ENCODE measurements around the gene ACP2. TPM values are rescaled to one million over a fixed set of nuclear protein-coding genes. Genes with fewer than 3 reads are reported as not detected.

ACP2 gene
- total RNA-seq, 1 donor from 2014 or later, result 40.8 TPM

DNA sequence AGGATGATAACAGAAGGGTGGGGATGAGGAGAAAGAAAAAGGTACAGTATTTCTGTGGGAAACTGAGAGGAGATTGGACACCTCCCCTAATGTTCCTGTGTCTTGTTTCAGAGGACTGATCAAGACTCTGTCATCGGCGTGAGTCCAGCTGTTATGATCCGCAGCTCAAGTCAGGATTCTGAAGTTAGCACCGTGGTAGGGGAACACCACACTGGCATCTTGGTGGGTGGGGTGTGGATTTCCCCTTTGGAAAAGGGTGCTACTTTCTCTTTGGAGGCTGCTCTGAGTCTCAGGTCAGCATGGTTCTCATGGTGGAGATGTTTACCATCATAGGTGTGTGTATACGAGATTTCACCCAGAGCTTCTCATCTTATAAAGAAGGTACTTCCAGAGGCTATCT lies 46.8 kb upstream of the ACP2 start:
- Histone ChIP-seq H3K9ac (ENCODE audit: low read length) (no peak overlapping the region), H4K20me1 (ENCODE audit: insufficient read depth, low read length) (no peaks in the 10 kb centered on the region), H3K9me3 (ENCODE audit: insufficient read depth, low read depth, low read length) (no peaks in the 10 kb centered on the region), H2AFZ (ENCODE audit: low read depth, low read length) (no peak overlapping the region), H3K36me3 (ENCODE audit: insufficient read depth, low read length) (peaks cover 30% of the 10 kb centered on the region), H3K27ac (ENCODE audit: low read depth, low read length) (no peak overlapping the region), H3K27me3 (ENCODE audit: insufficient read depth, low read length) (no peaks in the 10 kb centered on the region), H3K4me2 (ENCODE audit: low read length) (no peak overlapping the region), H3K4me1 (ENCODE audit: insufficient read depth, low read length) (peaks cover 3% of the 10 kb centered on the region), H3K79me2 (ENCODE audit: insufficient read depth, low read length) (no peaks in the 10 kb centered on the region), H3K4me3 (ENCODE audit: insufficient read depth, low read depth, low read length) (no peak overlapping the region)
- no peaks in the 10 kb centered on the region for H3K4me1 Mint-ChIP-seq (ENCODE audit: low read depth, unreplicated experiment)
- no peaks in the 10 kb centered on the region for H3K27me3 Mint-ChIP-seq (ENCODE audit: low read depth, unreplicated experiment)
- no peak overlapping the region for H3K27ac Mint-ChIP-seq (ENCODE audit: unreplicated experiment)
- H3K9me3 Mint-ChIP-seq (ENCODE audit: unreplicated experiment), result no peaks in the 10 kb centered on the region
- DNase-seq (ENCODE audit: low read depth), result no peak
- no peak for FAIRE-seq
- no peak overlapping the region for H3K4me3 Mint-ChIP-seq (ENCODE audit: unreplicated experiment)
- peaks cover 41% of the 10 kb centered on the region for H3K36me3 Mint-ChIP-seq (ENCODE audit: low read depth, unreplicated experiment)
- TF ChIP-seq, protein P1, sequence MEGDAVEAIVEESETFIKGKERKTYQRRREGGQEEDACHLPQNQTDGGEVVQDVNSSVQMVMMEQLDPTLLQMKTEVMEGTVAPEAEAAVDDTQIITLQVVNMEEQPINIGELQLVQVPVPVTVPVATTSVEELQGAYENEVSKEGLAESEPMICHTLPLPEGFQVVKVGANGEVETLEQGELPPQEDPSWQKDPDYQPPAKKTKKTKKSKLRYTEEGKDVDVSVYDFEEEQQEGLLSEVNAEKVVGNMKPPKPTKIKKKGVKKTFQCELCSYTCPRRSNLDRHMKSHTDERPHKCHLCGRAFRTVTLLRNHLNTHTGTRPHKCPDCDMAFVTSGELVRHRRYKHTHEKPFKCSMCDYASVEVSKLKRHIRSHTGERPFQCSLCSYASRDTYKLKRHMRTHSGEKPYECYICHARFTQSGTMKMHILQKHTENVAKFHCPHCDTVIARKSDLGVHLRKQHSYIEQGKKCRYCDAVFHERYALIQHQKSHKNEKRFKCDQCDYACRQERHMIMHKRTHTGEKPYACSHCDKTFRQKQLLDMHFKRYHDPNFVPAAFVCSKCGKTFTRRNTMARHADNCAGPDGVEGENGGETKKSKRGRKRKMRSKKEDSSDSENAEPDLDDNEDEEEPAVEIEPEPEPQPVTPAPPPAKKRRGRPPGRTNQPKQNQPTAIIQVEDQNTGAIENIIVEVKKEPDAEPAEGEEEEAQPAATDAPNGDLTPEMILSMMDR (IDR thresholded peaks at IDR 0.05; ENCODE audit: insufficient read depth, low read depth, low read length), result no peak
- TF ChIP-seq EZH2 (IDR thresholded peaks at IDR 0.05; ENCODE audit: insufficient read depth, low read length), result no peak

DNA sequence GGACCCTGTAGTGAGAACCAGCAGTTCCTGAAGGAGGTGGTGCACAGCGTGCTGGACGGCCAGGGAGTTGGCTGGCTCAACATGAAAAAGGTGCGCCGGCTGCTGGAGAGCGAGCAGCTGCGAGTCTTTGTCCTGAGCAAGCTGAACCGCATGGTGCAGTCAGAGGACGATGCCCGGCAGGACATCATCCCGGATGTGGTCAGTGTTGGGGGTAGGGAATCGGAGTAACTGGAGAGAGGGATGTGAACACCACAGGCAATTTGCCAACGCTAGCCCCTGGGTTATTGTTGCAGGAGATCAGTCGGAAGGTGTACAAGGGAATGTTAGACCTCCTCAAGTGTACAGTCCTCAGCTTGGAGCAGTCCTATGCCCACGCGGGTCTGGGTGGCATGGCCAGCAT lies 41.2 kb upstream of the ACP2 start:
- H3K4me2 ChIP-seq (ENCODE audit: low read length), result no peak overlapping the region
- TF ChIP-seq EZH2 (IDR thresholded peaks at IDR 0.05; ENCODE audit: insufficient read depth, low read length), result no peak
- TF ChIP-seq, protein P1 (IDR thresholded peaks at IDR 0.05; ENCODE audit: insufficient read depth, low read depth, low read length), result no peak
- no peak overlapping the region for H3K4me3 ChIP-seq (ENCODE audit: insufficient read depth, low read depth, low read length)
- no peaks in the 10 kb centered on the region for H3K79me2 ChIP-seq (ENCODE audit: insufficient read depth, low read length)
- no peak overlapping the region for H3K4me3 Mint-ChIP-seq (ENCODE audit: unreplicated experiment)
- H3K4me1 Mint-ChIP-seq (ENCODE audit: low read depth, unreplicated experiment), result no peaks in the 10 kb centered on the region
- H3K27me3 ChIP-seq (ENCODE audit: insufficient read depth, low read length), result no peaks in the 10 kb centered on the region
- peaks cover 6% of the 10 kb centered on the region for H3K4me1 ChIP-seq (ENCODE audit: insufficient read depth, low read length)
- H3K36me3 Mint-ChIP-seq (ENCODE audit: low read depth, unreplicated experiment), result peaks cover 50% of the 10 kb centered on the region
- H3K27me3 Mint-ChIP-seq (ENCODE audit: low read depth, unreplicated experiment), result no peaks in the 10 kb centered on the region
- DNase-seq (ENCODE audit: low read depth) (no peak), FAIRE-seq (no peak)
- H2AFZ ChIP-seq (ENCODE audit: low read depth, low read length), result no peak overlapping the region
- H3K27ac ChIP-seq (ENCODE audit: low read depth, low read length), result no peak overlapping the region
- H3K9me3 ChIP-seq (ENCODE audit: insufficient read depth, low read depth, low read length), result no peaks in the 10 kb centered on the region
- H3K36me3 ChIP-seq (ENCODE audit: insufficient read depth, low read length), result peaks cover 35% of the 10 kb centered on the region
- H4K20me1 ChIP-seq (ENCODE audit: insufficient read depth, low read length), result no peaks in the 10 kb centered on the region
- H3K27ac Mint-ChIP-seq (ENCODE audit: unreplicated experiment), result no peak overlapping the region
- H3K9ac ChIP-seq (ENCODE audit: low read length), result no peak overlapping the region
- no peaks in the 10 kb centered on the region for H3K9me3 Mint-ChIP-seq (ENCODE audit: unreplicated experiment)

DNA sequence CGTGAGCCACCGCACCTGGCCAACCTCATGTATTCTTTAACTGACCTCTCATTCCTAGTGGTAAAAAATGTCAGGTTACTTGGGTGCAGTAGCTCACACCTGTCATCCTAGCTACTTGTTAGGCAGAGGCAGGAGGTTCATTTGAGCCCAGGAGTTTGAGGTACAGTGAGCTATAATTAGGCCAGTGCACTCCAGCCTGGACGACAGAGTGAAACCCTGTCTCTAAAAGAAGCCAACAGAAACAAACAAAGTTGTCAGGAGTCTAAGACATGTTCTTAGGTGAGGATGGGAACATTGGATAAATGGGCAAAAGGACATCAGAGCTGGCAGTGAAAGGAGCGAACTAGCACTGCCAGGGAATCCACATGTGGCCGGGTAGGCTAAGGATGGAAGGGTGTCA lies 39.5 kb upstream of the ACP2 start:
- H2AFZ ChIP-seq (ENCODE audit: low read depth, low read length), result no peak overlapping the region
- Mint-ChIP-seq H3K9me3 (ENCODE audit: unreplicated experiment) (no peaks in the 10 kb centered on the region), H3K4me1 (ENCODE audit: low read depth, unreplicated experiment) (no peaks in the 10 kb centered on the region), H3K27ac (ENCODE audit: unreplicated experiment) (no peak overlapping the region), H3K36me3 (ENCODE audit: low read depth, unreplicated experiment) (peaks cover 51% of the 10 kb centered on the region), H3K27me3 (ENCODE audit: low read depth, unreplicated experiment) (no peaks in the 10 kb centered on the region), H3K4me3 (ENCODE audit: unreplicated experiment) (no peak overlapping the region)
- no peak for FAIRE-seq
- no peaks in the 10 kb centered on the region for H3K79me2 ChIP-seq (ENCODE audit: insufficient read depth, low read length)
- peaks cover 38% of the 10 kb centered on the region for H3K36me3 ChIP-seq (ENCODE audit: insufficient read depth, low read length)
- no peaks in the 10 kb centered on the region for H4K20me1 ChIP-seq (ENCODE audit: insufficient read depth, low read length)
- H3K4me3 ChIP-seq (ENCODE audit: insufficient read depth, low read depth, low read length), result no peak overlapping the region
- no peak overlapping the region for H3K4me2 ChIP-seq (ENCODE audit: low read length)
- TF ChIP-seq, protein P1 (IDR thresholded peaks at IDR 0.05; ENCODE audit: insufficient read depth, low read depth, low read length), result no peak
- no peak for TF ChIP-seq EZH2 (IDR thresholded peaks at IDR 0.05; ENCODE audit: insufficient read depth, low read length)
- H3K9me3 ChIP-seq (ENCODE audit: insufficient read depth, low read depth, low read length), result no peaks in the 10 kb centered on the region
- H3K4me1 ChIP-seq (ENCODE audit: insufficient read depth, low read length), result peaks cover 6% of the 10 kb centered on the region
- no peak overlapping the region for H3K9ac ChIP-seq (ENCODE audit: low read length)
- H3K27me3 ChIP-seq (ENCODE audit: insufficient read depth, low read length), result no peaks in the 10 kb centered on the region
- no peak for DNase-seq (ENCODE audit: low read depth)
- H3K27ac ChIP-seq (ENCODE audit: low read depth, low read length), result no peak overlapping the region
